Liver (tissue), 9 donors: ENCODE measurements around the gene PVALEF. TPM values are rescaled to one million over a fixed set of nuclear protein-coding genes. Genes with fewer than 3 reads are reported as not detected.

ENCODE experiments used
- DNase-seq: peaks from one replicate; pipeline ENCODE4 v3.0.0-alpha.2; 2017; ENCODE audit warnings: low spot score
- H3K27ac ChIP-seq, 2 donors: one replicate each; pipeline ENCODE4 v1.7.0; 2013; ENCODE audit warnings: inconsistent platforms in 2 of 2, low read length in 2 of 2, control low read depth in 1 of 2, low read depth in 1 of 2, mild to moderate bottlenecking in 1 of 2
- H3K27me3 ChIP-seq, 4 donors: one replicate each; pipeline versions ENCODE4 v1.6.1 to v1.7.0; 2013; ENCODE audit warnings: low read length in 3 of 4, inconsistent platforms in 1 of 4, mild to moderate bottlenecking in 1 of 4, moderate library complexity in 1 of 4; ENCODE audit not compliant: control insufficient read depth in 4 of 4, insufficient read depth in 4 of 4
- H3K36me3 ChIP-seq, 4 donors: one replicate each; pipeline versions ENCODE4 v1.6.1 to v1.7.0; 2013; ENCODE audit warnings: low read length in 3 of 4, mild to moderate bottlenecking in 3 of 4, low read depth in 1 of 4, moderate library complexity in 1 of 4; ENCODE audit not compliant: control insufficient read depth in 4 of 4, insufficient read depth in 3 of 4
- H3K4me1 ChIP-seq, 4 donors: one replicate each; pipeline versions ENCODE4 v1.6.1 to v1.7.0; 2013; ENCODE audit warnings: low read length in 3 of 4, mild to moderate bottlenecking in 3 of 4, moderate library complexity in 1 of 4; ENCODE audit not compliant: control insufficient read depth in 4 of 4, insufficient read depth in 4 of 4
- H3K4me3 ChIP-seq, 3 donors: one replicate each; pipeline versions ENCODE4 v1.6.1 to v1.7.0; 2013; ENCODE audit warnings: low read length in 3 of 3, control low read depth in 1 of 3, low read depth in 1 of 3, mild to moderate bottlenecking in 1 of 3
- H3K9ac ChIP-seq, 2 donors: one replicate each; pipeline ENCODE4 v1.7.0; 2013; ENCODE audit warnings: low read length in 2 of 2, mild to moderate bottlenecking in 2 of 2, moderate library complexity in 2 of 2, control low read depth in 1 of 2, low read depth in 1 of 2
- H3K9me3 ChIP-seq, 4 donors: one replicate each; pipeline versions ENCODE4 v1.6.1 to v1.7.0; 2013; ENCODE audit warnings: low read length in 3 of 4; ENCODE audit not compliant: control insufficient read depth in 4 of 4
- EGR1 ChIP-seq, 2 donors: IDR thresholded peaks; 2 replicates each; pipeline ENCODE4 v1.6.1; 2016 to 2018; ENCODE audit warnings: antibody characterized with exemption in 2 of 2, low read depth in 2 of 2
- FOXA1 ChIP-seq: IDR thresholded peaks from 2 replicates; pipeline ENCODE4 v1.6.1; 2016; ENCODE audit warnings: antibody characterized with exemption
- FOXA2 ChIP-seq: IDR thresholded peaks from 2 replicates; pipeline ENCODE4 v1.6.1; 2016; ENCODE audit warnings: antibody characterized with exemption
- GABPA ChIP-seq, 2 donors: IDR thresholded peaks in 1 of 2; conservative IDR thresholded peaks in 1 of 2; 2 replicates each; pipeline ENCODE4 v1.6.1; 2016; ENCODE audit warnings: antibody characterized with exemption in 2 of 2, mild to moderate bottlenecking in 1 of 2, moderate library complexity in 1 of 2
- HNF4A ChIP-seq, 2 donors: conservative IDR thresholded peaks; 2 replicates each; pipeline ENCODE4 v1.6.1; 2016; ENCODE audit warnings: antibody characterized with exemption in 2 of 2, mild to moderate bottlenecking in 2 of 2
- HNF4G ChIP-seq: IDR thresholded peaks from 2 replicates; pipeline ENCODE4 v1.6.1; 2016; ENCODE audit warnings: antibody characterized with exemption
- JUND ChIP-seq, 2 donors: IDR thresholded peaks; 2 replicates each; pipeline ENCODE4 v1.6.1; 2016; ENCODE audit warnings: antibody characterized with exemption in 2 of 2
- NR2F2 ChIP-seq: IDR thresholded peaks from 2 replicates; pipeline ENCODE4 v1.6.1; 2016; ENCODE audit warnings: antibody characterized with exemption
- RAD21 ChIP-seq, 2 donors: IDR thresholded peaks; 2 replicates each; pipeline ENCODE4 v1.6.1; 2016; ENCODE audit warnings: antibody characterized with exemption in 2 of 2, mild to moderate bottlenecking in 2 of 2
- RXRA ChIP-seq, 2 donors: IDR thresholded peaks; 2 replicates each; pipeline ENCODE4 v1.6.1; 2017 to 2018; ENCODE audit warnings: antibody characterized with exemption in 2 of 2, mild to moderate bottlenecking in 1 of 2
- SP1 ChIP-seq: IDR thresholded peaks from 2 replicates; pipeline ENCODE4 v1.6.1; 2018; ENCODE audit warnings: antibody characterized with exemption, mild to moderate bottlenecking
- YY1 ChIP-seq: IDR thresholded peaks from 2 replicates; pipeline ENCODE4 v1.6.1; 2016; ENCODE audit warnings: antibody characterized with exemption, mild to moderate bottlenecking
- WGBS: extraction: QIAGEN DNeasy Blood & Tissue Kit; methylation state at CpG from one replicate; pipeline ENCODE4 v1.1.7; 2013; 5-methylcytosine and 5-hydroxymethylcytosine counted together
- polyA plus RNA-seq, 2 donors: library from polyadenylated mRNA; stranded (reverse) in 1 of 2; unstranded in 1 of 2; fragments of 200-250 nt in 1 of 2; fragments of >200 nt in 1 of 2; fragmentation: Nextera tagmentation in 1 of 2; extraction: Ambion mirVana in 1 of 2; gene quantifications; one replicate each; pipeline versions ENCODE4 v1.2.1 to v1.2.3, GENCODE V29; 2013 to 2015
- total RNA-seq, 2 donors: library from RNA; depleted of rRNA; stranded (reverse); fragments of >200 nt; gene quantifications; one replicate each; pipeline ENCODE4 v1.2.3, GENCODE V29; 2014
- TF ChIP-seq, protein P1 (sequence below): IDR thresholded peaks from 2 replicates; pipeline ENCODE4 v1.6.1; 2016; ENCODE audit warnings: antibody characterized with exemption
- TF ChIP-seq, protein P2 (sequence below): IDR thresholded peaks from 2 replicates; pipeline ENCODE4 v1.6.1; 2016; ENCODE audit warnings: antibody characterized with exemption, mild to moderate bottlenecking
- TF ChIP-seq, protein P3 (sequence below): IDR thresholded peaks from 2 replicates; pipeline ENCODE4 v1.6.1; 2016; ENCODE audit warnings: antibody characterized with exemption
- TF ChIP-seq, protein P4 (sequence below): IDR thresholded peaks from 2 replicates; pipeline ENCODE4 v1.6.1; 2016; ENCODE audit warnings: antibody characterized with exemption
- donor health status: healthy.
- donor health status: healthy.
- donor health status: healthy.
- donor health status: healthy.
- donor health status: healthy.

The PVALEF gene
- total and polyA plus RNA-seq, 4 donors = not detected

DNA sequence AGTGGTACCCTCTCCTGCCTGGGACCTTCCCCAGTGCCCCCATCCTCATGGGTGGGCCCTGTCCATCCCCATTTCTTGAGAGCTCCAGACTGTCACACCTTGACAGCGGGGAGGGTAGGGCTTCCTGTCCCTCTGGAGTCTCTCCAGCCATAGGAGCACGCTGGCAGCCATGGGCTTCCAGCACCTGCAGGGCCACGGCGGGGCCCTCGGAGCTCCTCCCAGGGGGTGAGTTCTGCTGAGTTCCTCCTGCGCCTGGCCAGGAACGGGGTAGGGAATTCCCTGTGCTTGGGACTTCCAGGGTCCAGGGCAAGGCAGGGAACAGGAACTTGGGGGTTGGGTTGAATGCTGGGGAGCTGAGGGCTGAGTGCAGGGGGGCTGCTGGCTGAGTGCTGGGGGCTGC, 23.7 kb downstream of the PVALEF start:
- Histone ChIP-seq H3K27ac (no peak overlapping the region), H3K4me3 (no peak overlapping the region), H3K9ac (no peak overlapping the region), H3K4me1 (no peaks in the 10 kb centered on the region), H3K36me3 (no peaks in the 10 kb centered on the region), H3K27me3 (no peaks in the 10 kb centered on the region), H3K9me3 (no peaks in the 10 kb centered on the region)
- DNase-seq = no peak
- TF ChIP-seq, protein P1, sequence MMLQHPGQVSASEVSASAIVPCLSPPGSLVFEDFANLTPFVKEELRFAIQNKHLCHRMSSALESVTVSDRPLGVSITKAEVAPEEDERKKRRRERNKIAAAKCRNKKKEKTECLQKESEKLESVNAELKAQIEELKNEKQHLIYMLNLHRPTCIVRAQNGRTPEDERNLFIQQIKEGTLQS = no peak
- no peak for TF ChIP-seq YY1
- TF ChIP-seq FOXA1 = no peak
- TF ChIP-seq HNF4A (conservative IDR thresholded peaks at IDR 0.05) = no peak
- TF ChIP-seq EGR1 (IDR thresholded peaks at IDR 0.05; ENCODE audit: low read depth in 2 of 2) = no peak
- TF ChIP-seq HNF4G = no peak
- TF ChIP-seq, protein P2, sequence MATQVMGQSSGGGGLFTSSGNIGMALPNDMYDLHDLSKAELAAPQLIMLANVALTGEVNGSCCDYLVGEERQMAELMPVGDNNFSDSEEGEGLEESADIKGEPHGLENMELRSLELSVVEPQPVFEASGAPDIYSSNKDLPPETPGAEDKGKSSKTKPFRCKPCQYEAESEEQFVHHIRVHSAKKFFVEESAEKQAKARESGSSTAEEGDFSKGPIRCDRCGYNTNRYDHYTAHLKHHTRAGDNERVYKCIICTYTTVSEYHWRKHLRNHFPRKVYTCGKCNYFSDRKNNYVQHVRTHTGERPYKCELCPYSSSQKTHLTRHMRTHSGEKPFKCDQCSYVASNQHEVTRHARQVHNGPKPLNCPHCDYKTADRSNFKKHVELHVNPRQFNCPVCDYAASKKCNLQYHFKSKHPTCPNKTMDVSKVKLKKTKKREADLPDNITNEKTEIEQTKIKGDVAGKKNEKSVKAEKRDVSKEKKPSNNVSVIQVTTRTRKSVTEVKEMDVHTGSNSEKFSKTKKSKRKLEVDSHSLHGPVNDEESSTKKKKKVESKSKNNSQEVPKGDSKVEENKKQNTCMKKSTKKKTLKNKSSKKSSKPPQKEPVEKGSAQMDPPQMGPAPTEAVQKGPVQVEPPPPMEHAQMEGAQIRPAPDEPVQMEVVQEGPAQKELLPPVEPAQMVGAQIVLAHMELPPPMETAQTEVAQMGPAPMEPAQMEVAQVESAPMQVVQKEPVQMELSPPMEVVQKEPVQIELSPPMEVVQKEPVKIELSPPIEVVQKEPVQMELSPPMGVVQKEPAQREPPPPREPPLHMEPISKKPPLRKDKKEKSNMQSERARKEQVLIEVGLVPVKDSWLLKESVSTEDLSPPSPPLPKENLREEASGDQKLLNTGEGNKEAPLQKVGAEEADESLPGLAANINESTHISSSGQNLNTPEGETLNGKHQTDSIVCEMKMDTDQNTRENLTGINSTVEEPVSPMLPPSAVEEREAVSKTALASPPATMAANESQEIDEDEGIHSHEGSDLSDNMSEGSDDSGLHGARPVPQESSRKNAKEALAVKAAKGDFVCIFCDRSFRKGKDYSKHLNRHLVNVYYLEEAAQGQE = no peak
- no peak for TF ChIP-seq GABPA (IDR thresholded peaks at IDR 0.05 in 1 of 2, conservative IDR thresholded peaks at IDR 0.05 in 1 of 2)
- no peak for TF ChIP-seq RXRA (IDR thresholded peaks at IDR 0.05)
- TF ChIP-seq, protein P3, sequence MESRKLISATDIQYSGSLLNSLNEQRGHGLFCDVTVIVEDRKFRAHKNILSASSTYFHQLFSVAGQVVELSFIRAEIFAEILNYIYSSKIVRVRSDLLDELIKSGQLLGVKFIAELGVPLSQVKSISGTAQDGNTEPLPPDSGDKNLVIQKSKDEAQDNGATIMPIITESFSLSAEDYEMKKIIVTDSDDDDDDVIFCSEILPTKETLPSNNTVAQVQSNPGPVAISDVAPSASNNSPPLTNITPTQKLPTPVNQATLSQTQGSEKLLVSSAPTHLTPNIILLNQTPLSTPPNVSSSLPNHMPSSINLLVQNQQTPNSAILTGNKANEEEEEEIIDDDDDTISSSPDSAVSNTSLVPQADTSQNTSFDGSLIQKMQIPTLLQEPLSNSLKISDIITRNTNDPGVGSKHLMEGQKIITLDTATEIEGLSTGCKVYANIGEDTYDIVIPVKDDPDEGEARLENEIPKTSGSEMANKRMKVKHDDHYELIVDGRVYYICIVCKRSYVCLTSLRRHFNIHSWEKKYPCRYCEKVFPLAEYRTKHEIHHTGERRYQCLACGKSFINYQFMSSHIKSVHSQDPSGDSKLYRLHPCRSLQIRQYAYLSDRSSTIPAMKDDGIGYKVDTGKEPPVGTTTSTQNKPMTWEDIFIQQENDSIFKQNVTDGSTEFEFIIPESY = no peak
- TF ChIP-seq, protein P4, sequence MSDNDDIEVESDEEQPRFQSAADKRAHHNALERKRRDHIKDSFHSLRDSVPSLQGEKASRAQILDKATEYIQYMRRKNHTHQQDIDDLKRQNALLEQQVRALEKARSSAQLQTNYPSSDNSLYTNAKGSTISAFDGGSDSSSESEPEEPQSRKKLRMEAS = no peak
- 97% methylated on average over 7 of the region's 7 CpGs for WGBS

DNA sequence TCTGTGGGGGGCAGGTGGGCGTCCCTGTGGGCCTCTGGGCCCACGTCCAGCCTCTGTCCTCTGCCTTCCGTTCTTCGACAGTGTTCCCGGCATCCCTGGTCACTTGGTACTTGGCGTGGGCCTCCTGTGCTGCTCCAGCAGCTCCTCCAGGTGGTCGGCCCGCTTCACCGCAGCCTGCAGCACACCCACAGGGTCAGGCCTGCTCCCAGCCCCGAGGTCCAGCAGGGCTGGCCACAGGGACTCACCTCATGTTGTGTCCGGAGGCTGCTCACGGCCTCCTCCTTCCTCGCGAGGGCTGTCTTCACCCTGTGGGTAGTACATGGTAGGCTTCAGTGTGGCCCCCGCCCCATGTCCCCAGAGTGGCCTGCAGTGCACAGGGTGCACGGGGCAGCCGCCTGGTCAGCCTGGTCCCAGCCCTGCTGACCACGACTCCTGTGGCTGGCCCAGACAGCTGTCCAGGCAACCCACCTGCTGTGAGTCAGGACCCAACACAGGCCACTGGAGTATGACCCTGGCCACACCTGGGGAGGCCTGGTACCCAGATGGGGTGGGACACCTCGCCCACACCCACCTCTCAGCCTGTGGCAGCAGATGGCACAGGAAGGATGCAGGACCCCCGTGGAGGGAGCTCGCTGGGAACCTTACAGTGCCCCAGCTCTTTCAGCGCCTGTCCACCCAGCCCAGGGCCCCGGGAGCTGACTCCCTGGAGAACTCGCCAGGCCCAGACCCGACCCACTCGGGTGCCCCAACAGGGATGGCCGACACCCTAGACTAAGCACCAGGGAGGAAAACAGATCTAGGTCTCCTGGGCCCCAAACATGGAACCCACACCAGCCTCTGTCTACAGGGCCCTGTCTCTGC, 24.6 kb downstream of the PVALEF start:
- H3K27me3 ChIP-seq = no peaks in the 10 kb centered on the region
- no peaks in the 10 kb centered on the region for H3K4me1 ChIP-seq
- H3K4me3 ChIP-seq = no peak overlapping the region
- H3K9me3 ChIP-seq = no peaks in the 10 kb centered on the region
- H3K9ac ChIP-seq = no peak overlapping the region
- DNase-seq = no peak
- no peaks in the 10 kb centered on the region for H3K36me3 ChIP-seq
- no peak overlapping the region for H3K27ac ChIP-seq
- 91% methylated on average over 27 of the region's 27 CpGs for WGBS
- TF ChIP-seq, protein P1 = no peak
- TF ChIP-seq, protein P3 = no peak
- TF ChIP-seq RAD21 (IDR thresholded peaks at IDR 0.05) = no peak
- TF ChIP-seq, protein P2 = no peak
- no peak for TF ChIP-seq HNF4A (conservative IDR thresholded peaks at IDR 0.05)
- no peak for TF ChIP-seq EGR1 (IDR thresholded peaks at IDR 0.05; ENCODE audit: low read depth in 2 of 2)
- TF ChIP-seq FOXA2 = no peak
- TF ChIP-seq YY1 = no peak
- no peak for TF ChIP-seq RXRA (IDR thresholded peaks at IDR 0.05)
- TF ChIP-seq JUND (IDR thresholded peaks at IDR 0.05) = no peak
- TF ChIP-seq HNF4G = no peak
- TF ChIP-seq NR2F2 = no peak
- TF ChIP-seq SP1 = no peak
- TF ChIP-seq FOXA1 = no peak
- no peak for TF ChIP-seq GABPA (IDR thresholded peaks at IDR 0.05 in 1 of 2, conservative IDR thresholded peaks at IDR 0.05 in 1 of 2)
